ENCODE measurements around the gene CXCR5.

- TF ChIP-seq CTCF (IDR thresholded peaks at IDR 0.05), result no peak
- TF ChIP-seq POLR2A (IDR thresholded peaks at IDR 0.05), result no peak
Observed at GRCh38 chr11:118846181-118846935, 37.3 kb upstream of the CXCR5 start.

Data from Peyer's patch (tissue), 4 donors.